HG02973 (cell line): ENCODE results near the gene FOXJ3.

ENCODE experiments used
- ATAC-seq: cut with Tn5 transposase; IDR thresholded peaks from one replicate; pipeline ENCODE4 v1.9.1; 2021; ENCODE audit warnings: moderate library complexity; ENCODE audit not compliant: unreplicated experiment

The FOXJ3 gene

GRCh38 chr1:42311897-42312296, 23.1 kb downstream of the FOXJ3 start:
- ATAC-seq, result no peak

- ATAC-seq, result no peak
Measured at GRCh38 chr1:42311138-42311537, 23.9 kb downstream of the FOXJ3 start.

GRCh38 chr1:42306977-42307376, 28.1 kb downstream of the FOXJ3 start:
- no peak for ATAC-seq

GRCh38 chr1:42305639-42306038, 29.4 kb downstream of the FOXJ3 start:
- ATAC-seq, result no peak

GRCh38 chr1:42302034-42302433, 33.0 kb downstream of the FOXJ3 start:
- ATAC-seq, result no peak

- ATAC-seq, result no peak
Measured at GRCh38 chr1:42298520-42298919, 36.5 kb downstream of the FOXJ3 start.

- ATAC-seq, result no peak
Measured at GRCh38 chr1:42295816-42296215, 39.2 kb downstream of the FOXJ3 start.

- ATAC-seq, result no peak
Measured at GRCh38 chr1:42290130-42290529, 44.9 kb downstream of the FOXJ3 start.

GRCh38 chr1:42288311-42288985, 46.6 kb downstream of the FOXJ3 start:
- no peak for ATAC-seq

GRCh38 chr1:42282867-42283583, 52.0 kb downstream of the FOXJ3 start:
- no peak for ATAC-seq

- no peak for ATAC-seq
Measured at GRCh38 chr1:42282024-42282579, 52.9 kb downstream of the FOXJ3 start.

- no peak for ATAC-seq
Measured at GRCh38 chr1:42280821-42281220, 54.2 kb downstream of the FOXJ3 start.

GRCh38 chr1:42279055-42279454, 56.0 kb downstream of the FOXJ3 start:
- no peak for ATAC-seq

GRCh38 chr1:42272920-42273319, 62.1 kb downstream of the FOXJ3 start:
- no peak for ATAC-seq

- ATAC-seq, result no peak
Measured at GRCh38 chr1:42267904-42268303, 67.1 kb downstream of the FOXJ3 start.

- no peak for ATAC-seq
Measured at GRCh38 chr1:42266253-42267135, 68.5 kb downstream of the FOXJ3 start.

GRCh38 chr1:42264511-42265190, 70.4 kb downstream of the FOXJ3 start:
- no peak for ATAC-seq

GRCh38 chr1:42263019-42263418, 72.0 kb downstream of the FOXJ3 start:
- ATAC-seq, result no peak

- no peak for ATAC-seq
Measured at GRCh38 chr1:42260376-42261070, 74.5 kb downstream of the FOXJ3 start.

GRCh38 chr1:42259739-42260064, 75.3 kb downstream of the FOXJ3 start:
- ATAC-seq, result no peak
